NB4 (cell line): ENCODE measurements around the gene VMAC.

ENCODE experiments used
- MYC ChIP-seq: IDR thresholded peaks from 2 replicates; pipeline ENCODE4 v1.6.1; 2011; ENCODE audit warnings: low read depth, low read length
- TF ChIP-seq, protein P1 (sequence below): IDR thresholded peaks from one replicate; pipeline ENCODE4 v1.5.1; 2012; ENCODE audit warnings: low read depth, low read length

DNA sequence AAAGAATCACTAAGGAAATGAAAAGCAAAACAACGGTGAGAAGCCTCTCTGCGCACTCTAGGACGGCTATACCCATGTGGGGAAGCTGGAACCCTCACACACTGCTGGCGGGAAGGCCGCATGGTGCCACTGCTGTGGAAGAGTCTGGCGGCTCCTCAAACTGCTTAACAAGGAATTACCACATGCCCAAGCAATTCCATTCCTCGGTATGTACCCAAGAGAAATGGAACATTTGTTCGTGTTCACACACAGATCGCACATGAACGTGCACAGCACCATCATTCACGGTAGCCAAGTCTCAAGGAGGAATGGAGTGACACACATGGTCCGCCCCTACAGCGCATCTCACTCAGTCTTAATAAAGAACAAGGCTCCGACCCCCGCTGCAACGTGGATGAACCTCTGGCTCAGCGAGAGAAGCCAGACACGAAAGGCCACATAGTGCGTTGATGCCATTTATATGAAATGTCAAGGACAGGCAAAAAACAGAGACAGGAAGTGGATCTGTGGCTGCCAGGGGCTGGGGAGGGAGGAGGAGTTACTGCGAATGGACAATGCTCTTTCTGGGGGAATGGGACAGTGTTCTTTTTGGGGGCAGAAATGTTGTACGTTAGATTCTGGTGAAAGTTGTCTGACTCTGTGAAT lies 17.0 kb downstream of the VMAC start:
- TF ChIP-seq, protein P1, sequence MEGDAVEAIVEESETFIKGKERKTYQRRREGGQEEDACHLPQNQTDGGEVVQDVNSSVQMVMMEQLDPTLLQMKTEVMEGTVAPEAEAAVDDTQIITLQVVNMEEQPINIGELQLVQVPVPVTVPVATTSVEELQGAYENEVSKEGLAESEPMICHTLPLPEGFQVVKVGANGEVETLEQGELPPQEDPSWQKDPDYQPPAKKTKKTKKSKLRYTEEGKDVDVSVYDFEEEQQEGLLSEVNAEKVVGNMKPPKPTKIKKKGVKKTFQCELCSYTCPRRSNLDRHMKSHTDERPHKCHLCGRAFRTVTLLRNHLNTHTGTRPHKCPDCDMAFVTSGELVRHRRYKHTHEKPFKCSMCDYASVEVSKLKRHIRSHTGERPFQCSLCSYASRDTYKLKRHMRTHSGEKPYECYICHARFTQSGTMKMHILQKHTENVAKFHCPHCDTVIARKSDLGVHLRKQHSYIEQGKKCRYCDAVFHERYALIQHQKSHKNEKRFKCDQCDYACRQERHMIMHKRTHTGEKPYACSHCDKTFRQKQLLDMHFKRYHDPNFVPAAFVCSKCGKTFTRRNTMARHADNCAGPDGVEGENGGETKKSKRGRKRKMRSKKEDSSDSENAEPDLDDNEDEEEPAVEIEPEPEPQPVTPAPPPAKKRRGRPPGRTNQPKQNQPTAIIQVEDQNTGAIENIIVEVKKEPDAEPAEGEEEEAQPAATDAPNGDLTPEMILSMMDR: no peak
- TF ChIP-seq MYC: no peak
